HG02610 (cell line): ENCODE results near the gene LHX4.

Experiments used
- ATAC-seq: cut with Tn5 transposase; IDR thresholded peaks from one replicate; pipeline ENCODE4 v1.9.1; 2021; ENCODE audit warnings: mild to moderate bottlenecking, moderate library complexity; ENCODE audit not compliant: unreplicated experiment

The LHX4 gene

GRCh38 chr1:180224902-180225301 lies 5.2 kb upstream of the LHX4 start:
- no peak for ATAC-seq

DNA sequence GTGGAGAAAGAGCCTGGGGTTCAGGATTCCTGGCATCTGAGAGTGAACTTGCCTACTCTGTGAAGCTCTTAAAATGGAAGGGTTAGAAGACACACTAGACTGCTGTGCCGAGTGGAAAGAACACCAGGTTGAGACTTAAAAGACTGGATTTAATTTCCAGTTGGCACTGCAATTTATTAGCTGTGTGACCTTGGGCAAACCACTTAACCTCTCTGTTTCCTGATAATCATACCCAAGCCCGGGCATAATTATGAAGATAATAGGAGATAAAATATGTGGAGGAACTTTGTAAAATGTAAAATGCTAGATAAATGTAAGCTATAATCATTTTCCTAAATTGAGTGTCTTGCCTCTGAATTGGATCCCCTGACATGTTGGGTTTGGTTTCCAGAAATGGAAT lies 4.7 kb upstream of the LHX4 start:
- no peak for ATAC-seq

- no peak for ATAC-seq
These were observed 2.0 kb upstream of the LHX4 start for GRCh38 chr1:180227861-180228647.

- no peak for ATAC-seq
These were observed 1.2 kb upstream of the LHX4 start for GRCh38 chr1:180228648-180229482.

- ATAC-seq, result no peak
These were observed 339 bp downstream of the LHX4 start for GRCh38 chr1:180230416-180230790.

DNA sequence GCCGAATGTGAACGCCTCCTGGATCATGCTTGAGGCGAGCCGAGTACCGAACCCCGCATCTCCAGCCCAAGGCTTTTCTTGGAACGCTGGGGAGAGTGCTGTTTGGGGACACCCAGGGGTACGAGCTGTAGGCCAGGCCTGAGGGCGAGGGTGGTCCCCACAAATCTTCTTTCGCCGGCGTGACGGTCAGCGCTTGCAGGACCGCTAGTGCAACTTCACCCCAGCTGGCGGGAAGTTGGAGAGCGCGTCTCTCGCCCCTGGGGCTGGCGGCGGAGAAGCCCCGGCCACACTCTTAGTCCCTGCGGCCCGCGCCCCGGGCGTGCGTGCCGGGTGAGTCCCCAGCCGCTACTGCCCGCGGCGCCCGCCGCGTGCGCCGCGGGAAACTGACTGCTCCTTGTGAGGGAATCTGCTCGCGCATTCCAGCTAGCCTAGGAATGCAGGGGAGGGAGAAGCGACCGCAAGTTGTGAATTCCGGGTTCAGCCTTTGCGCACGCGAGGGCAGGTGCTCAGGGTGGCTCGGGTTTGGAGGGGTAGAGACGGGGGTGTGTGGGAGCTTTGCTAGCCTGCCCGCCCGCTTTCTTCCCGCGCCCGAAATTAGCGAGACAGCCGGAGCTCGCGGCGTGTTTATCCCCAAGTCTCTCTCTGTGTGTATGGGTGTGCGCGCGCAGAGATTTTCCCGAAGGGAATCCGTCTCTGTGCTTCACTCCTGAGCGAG lies 884 bp downstream of the LHX4 start:
- no peak for ATAC-seq

DNA sequence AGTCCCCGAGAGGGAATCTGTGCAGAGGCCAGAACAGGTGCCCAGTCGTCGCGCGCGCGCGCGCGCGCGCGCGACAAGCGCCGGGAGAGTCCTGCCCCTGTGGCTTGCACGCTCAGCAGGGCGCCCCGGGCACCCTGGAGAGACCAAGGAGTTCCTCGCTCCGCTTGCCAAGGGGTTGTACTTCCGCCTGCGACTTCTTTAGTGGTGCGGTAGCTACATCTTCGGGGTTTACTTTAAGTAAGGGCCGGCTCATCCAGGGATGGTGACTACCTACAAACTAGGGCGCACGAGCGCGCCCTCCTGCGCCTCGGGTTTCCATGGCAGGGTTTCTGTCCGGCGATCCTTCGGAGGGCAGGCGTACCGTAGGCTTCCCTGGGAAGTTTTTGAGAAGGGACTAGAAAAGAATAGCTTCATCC lies 1.4 kb downstream of the LHX4 start:
- no peak for ATAC-seq

DNA sequence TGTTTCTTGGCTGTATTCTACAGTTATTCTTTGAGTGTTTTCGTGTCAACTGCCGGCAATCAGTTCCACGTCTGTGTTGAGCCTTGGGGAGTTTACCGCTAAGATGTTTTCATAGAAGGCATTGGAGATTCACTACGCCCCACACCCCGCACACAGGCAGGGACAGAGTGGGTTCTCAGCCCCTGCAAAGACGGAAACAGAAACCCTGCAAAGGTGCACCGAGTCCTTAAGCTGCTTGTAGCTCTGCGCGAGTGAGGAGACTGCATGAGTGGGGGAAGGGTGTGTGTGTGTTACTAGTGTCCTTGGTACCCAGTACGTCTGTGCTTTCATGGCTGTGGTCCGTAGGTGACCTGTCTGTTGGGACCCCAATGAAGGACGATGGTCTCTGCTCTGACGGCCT lies 1.9 kb downstream of the LHX4 start:
- no peak for ATAC-seq

GRCh38 chr1:180232521-180233043 lies 2.5 kb downstream of the LHX4 start:
- ATAC-seq, result no peak

- no peak for ATAC-seq
These were observed 3.3 kb downstream of the LHX4 start for GRCh38 chr1:180233191-180234011.

GRCh38 chr1:180234369-180235076 lies 4.5 kb downstream of the LHX4 start:
- ATAC-seq, result no peak

DNA sequence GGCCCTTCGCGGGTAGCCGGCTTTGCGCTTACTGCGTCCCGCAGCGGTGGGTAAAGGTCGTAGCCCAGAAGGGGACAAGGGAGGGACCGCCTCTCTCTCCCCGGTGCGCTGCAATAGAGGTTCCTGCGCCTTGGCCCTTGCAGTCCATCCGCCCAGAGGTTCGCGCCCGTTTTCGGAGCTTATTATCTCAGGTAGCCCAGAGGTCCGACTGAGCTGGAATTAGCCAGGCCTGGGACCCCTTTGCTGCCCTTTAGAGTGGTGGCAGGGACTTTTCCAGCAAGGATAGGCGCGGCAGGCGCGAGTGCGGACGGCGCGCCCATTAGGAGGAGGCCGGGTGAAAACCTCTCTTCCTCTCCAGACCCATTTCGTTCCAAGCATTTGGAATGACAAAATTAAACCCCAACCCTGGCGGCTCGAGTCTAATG lies 5.0 kb downstream of the LHX4 start:
- no peak for ATAC-seq

GRCh38 chr1:180235502-180236239 lies 5.6 kb downstream of the LHX4 start:
- ATAC-seq, result no peak

- no peak for ATAC-seq
These were observed 6.8 kb downstream of the LHX4 start for GRCh38 chr1:180236698-180237509.

- ATAC-seq, result no peak
These were observed 7.9 kb downstream of the LHX4 start for GRCh38 chr1:180237869-180238476.

DNA sequence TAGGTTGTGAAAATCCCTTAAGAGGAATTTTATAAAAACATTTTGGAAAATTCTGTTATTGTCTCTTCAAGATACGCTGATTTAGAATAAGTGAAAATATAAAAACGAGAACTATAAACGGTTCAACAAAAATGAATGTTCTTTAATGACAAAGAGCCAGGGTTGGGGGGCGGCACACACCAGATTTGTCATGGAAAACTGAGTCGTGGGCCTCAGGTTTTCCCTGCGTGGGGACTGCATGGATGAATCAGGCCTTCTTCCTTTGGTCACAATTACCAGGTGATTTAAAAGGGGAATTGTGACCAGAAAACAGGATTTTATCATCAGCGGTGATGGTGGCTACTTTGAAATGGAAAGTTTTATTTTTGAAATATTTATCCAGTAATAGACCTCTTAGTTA lies 8.6 kb downstream of the LHX4 start:
- no peak for ATAC-seq

DNA sequence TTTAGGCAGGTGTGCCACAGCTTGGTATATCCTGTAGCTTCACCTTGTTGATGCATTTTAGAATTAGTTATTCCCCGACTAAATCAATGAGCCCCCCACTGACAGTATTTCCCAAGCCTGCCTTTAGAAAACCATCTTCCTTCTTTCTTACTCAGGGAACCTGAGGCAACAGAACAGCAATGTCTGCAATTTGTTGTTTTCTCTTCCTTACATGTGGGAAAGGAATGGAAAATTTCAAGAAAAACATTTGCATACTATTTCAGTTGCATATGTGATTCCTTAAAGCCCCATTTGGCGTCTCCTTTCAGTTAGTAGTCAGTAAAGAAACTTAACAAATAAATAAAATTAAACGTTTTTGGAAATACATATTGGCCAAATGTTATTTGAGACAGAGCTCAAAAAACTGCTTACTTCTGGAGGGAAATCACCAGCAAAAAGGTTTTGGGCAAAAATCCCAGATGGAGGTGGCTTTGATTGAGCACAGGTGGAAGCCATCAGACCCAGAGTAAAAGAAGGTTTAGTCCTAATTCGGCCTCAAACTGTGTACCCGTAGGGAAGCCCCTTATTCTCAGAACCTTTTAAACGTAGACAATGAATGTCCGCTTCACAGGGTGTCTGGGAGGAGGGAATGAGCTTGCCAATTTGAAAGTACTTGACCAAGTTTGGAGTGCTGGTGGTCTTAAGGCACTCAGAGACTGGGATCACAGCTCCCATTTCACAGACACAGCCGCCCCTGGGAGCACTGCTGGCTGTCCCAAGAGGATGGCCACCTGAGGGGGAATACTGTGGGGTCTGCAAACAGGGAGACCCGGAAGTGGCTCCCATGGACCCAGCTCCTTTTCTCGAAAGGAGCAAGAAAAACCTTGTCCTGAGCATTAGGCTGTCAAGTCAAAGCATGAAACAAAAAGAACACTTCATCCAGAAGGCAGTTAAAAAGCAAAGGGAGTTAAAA lies 9.4 kb downstream of the LHX4 start:
- ATAC-seq, result no peak
